VCaP (cell line): Measurements from ENCODE around the gene PPIL6.

ENCODE experiments used
- H3K27ac ChIP-seq: fragments of 450-650 bp; 2 replicates; pipeline ENCODE4 v1.5.1; 2017
- TF ChIP-seq, protein P1 (sequence below): fragments of 450-650 bp; conservative IDR thresholded peaks from 2 replicates; pipeline ENCODE4 v1.5.1; 2017; ENCODE audit warnings: mild to moderate bottlenecking, moderate library complexity

The PPIL6 gene

DNA sequence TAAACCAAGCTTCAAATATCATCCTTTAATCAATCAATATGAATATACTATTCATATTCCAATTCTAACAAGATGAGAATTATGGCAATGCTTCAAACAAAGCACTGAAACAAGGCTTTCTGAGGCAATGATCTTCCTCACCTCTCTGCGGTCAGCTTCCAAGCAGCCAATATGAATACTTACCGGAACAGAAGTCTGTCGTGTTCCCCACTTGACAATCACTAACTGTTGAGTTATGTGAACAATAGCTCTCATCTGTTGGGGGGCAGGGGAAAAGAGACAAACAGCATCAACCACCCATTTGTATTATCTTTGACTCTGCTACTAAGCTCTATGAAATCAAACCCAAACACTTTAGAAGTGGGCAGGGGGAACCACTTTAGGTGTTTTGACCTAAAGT, 62.7 kb downstream of the PPIL6 start:
- H3K27ac ChIP-seq = no peak overlapping the region
- TF ChIP-seq, protein P1, sequence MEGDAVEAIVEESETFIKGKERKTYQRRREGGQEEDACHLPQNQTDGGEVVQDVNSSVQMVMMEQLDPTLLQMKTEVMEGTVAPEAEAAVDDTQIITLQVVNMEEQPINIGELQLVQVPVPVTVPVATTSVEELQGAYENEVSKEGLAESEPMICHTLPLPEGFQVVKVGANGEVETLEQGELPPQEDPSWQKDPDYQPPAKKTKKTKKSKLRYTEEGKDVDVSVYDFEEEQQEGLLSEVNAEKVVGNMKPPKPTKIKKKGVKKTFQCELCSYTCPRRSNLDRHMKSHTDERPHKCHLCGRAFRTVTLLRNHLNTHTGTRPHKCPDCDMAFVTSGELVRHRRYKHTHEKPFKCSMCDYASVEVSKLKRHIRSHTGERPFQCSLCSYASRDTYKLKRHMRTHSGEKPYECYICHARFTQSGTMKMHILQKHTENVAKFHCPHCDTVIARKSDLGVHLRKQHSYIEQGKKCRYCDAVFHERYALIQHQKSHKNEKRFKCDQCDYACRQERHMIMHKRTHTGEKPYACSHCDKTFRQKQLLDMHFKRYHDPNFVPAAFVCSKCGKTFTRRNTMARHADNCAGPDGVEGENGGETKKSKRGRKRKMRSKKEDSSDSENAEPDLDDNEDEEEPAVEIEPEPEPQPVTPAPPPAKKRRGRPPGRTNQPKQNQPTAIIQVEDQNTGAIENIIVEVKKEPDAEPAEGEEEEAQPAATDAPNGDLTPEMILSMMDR = no peak

DNA sequence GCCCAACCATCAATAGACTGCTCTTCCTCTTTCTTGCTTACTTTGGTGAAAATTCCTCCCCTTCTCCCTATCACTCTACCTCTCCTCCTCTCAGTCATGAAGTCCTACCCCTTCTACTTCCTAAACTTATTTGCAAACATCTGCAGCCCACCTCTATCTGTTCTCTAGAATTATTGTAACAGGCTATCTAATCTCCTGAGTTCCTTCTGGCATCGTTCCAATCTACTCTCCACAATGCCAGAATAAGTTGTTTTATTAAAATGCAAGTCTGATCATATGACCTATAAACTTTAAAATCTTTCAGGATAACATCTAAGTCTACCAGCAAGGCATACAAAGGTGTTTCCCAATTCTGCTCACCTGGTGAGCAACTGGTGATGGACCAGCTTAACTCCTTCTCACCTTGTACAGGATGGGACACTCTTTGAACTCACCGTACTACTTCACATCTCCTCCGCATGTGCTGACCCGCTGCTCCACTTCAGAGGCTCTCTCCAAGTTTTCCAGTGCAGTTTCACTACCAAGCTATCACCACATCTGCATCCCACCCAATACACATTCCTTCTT, 66.0 kb downstream of the PPIL6 start:
- peak overlapping the region; percentile 41 for H3K27ac ChIP-seq
- TF ChIP-seq, protein P1 = no peak

DNA sequence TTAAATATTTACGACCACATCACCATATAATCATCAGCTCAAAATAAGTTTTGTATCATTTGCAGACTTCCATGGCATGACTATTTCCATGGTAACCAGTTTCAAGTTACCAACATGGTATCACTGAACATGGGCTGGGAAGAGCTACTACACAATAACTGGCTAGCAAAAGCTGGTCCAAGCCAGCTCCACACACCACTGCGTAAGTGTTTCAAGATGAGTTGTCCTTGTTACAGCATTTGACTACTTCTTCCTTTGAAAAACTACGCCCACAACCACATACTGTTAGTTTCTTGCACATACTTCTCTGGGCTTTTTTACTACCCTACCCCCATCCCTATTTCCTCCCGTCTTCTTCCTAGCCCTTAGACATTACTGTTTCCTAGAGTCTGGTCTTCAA, 66.7 kb downstream of the PPIL6 start:
- TF ChIP-seq, protein P1 = no peak
- peak overlapping the region; percentile 41 for H3K27ac ChIP-seq

DNA sequence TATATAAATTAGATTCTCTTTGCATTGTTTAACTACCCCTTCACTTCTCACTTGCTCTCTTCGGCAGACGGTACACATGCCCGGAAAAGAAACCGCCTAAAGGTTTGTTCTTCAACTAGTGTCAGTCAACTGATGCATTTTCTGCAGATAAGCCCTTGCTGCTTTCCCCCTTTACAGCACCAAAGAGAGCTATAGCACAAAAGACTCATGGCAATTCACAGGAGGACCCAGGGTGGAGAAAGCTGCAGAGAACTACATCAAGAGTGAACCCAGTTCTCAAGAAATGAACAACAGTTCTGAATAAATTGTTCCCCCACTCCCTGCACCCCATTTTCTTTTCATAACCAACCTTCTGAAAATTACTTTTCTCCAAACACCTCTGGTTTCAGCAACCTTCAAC, 67.1 kb downstream of the PPIL6 start:
- peak overlapping the region; percentile 41 for H3K27ac ChIP-seq

DNA sequence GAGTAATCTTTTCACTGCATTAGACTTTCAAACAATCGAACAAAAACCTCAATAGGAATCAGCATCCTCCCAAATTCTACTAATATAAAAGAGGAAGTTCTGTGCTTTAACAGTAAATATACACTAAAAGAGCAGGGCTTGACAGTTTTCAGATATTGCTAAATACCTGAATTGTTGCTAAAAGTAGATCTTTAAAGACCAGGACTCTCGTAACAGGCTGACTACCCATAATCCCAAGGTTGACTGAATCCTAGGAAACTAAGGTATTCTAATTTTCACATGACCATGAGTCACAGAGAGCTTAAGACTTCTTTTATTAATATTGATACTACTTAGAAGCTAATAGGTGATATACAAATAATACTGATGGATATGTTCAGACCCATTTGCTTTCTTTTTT, 68.3 kb downstream of the PPIL6 start:
- H3K27ac ChIP-seq = no peak overlapping the region
- TF ChIP-seq, protein P1 = no peak

More for the DNA sequence above, 67.1 kb downstream of the PPIL6 start:
- TF ChIP-seq, protein P1 = no peak

DNA sequence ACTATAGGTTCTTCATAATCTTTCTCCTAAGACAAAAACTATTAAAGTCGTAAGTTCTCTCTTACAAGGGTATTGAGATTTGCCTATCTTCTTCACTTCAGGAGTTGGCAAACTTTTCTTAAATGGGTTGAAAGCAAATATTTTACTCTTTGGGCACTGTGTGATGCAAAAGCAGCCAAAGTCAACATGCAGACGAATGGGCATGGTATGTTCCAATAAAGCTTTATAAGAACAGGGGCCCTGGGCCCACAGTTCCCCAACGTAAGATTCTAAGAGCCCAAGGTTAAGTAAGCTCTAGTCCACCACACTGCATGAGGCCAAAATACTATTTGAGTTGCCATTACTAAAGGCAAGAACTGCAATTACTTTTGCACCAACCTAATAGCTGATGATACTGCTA, 69.6 kb downstream of the PPIL6 start:
- TF ChIP-seq, protein P1 = no peak
- peak overlapping the region; percentile 22; the same call in 1 of the 2 replicates for H3K27ac ChIP-seq

DNA sequence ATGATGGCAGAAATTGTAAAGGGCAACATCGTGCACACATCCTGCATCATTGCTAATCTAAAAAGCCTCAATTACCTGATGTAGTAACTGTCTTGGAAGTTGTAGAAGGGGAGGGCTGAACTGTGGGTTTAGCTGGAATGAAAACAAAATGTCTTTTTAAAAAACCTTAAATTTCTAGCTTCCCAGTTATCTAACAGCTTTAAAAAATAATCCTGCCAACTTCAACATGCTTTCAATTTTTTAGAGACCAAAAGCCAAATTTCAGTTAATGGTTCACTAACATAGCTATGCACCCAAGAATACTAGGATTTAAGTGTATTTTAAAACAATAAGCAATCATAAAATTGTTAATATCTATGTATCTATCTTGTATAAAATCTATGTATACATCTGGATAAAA, 70.1 kb downstream of the PPIL6 start:
- TF ChIP-seq, protein P1 = no peak
- H3K27ac ChIP-seq = no peak overlapping the region; the same call in 1 of the 2 replicates
